K562 (cell line): ENCODE measurements around the gene USF2. TPM values are rescaled to one million over a fixed set of nuclear protein-coding genes. Genes with fewer than 3 reads are reported as not detected.

ENCODE experiments used
- ARID1B ChIP-seq: fragments of 450-650 bp; IDR thresholded peaks from 2 replicates; pipeline ENCODE4 v1.6.1; 2016; ENCODE audit warnings: antibody characterized with exemption, mild to moderate bottlenecking, inconsistent platforms
- CEBPG ChIP-seq, 3 experiments: fragments of 200-800 bp in 1 of 3; sonication (Bioruptor generic) in 1 of 3; sonication (generic) in 1 of 3; formaldehyde crosslinking in 1 of 3; IDR thresholded peaks in 2 of 3; conservative IDR thresholded peaks in 1 of 3; 2 replicates each; pipeline versions ENCODE4 v1.6.1 to v1.8.0; 2016 to 2022; ENCODE audit warnings: missing compliant biosample characterization in 2 of 3, missing genetic modification characterization in 2 of 3, mild to moderate bottlenecking in 1 of 3, missing genetic modification reagents in 1 of 3
- DMBX1 ChIP-seq: fragments of 250-450 bp; sonication (Bioruptor Pico); IDR thresholded peaks from 2 replicates; pipeline ENCODE4 v1.8.0; 2022; ENCODE audit warnings: inconsistent platforms, mild to moderate bottlenecking, moderate library complexity, borderline replicate concordance
- EGR1 ChIP-seq: fragments of 450-650 bp; conservative IDR thresholded peaks from 2 replicates; pipeline ENCODE4 v1.6.1; 2017; ENCODE audit warnings: mild to moderate bottlenecking
- GATAD2A ChIP-seq: fragments of 450-650 bp; IDR thresholded peaks from 2 replicates; pipeline ENCODE4 v1.6.1; 2017
- MTA3 ChIP-seq: fragments of 450-650 bp; formaldehyde crosslinking; IDR thresholded peaks from 2 replicates; pipeline ENCODE4 v1.6.1; 2017; ENCODE audit warnings: mild to moderate bottlenecking, borderline replicate concordance
- OTX1 ChIP-seq: fragments of 450-650 bp; formaldehyde crosslinking; IDR thresholded peaks from 2 replicates; pipeline ENCODE4 v1.4.0; 2022; ENCODE audit warnings: mild to moderate bottlenecking
- PHF21A ChIP-seq: fragments of 450-650 bp; IDR thresholded peaks from 2 replicates; pipeline ENCODE4 v1.6.1; 2017; ENCODE audit warnings: low read depth, borderline replicate concordance
- SPI1 ChIP-seq: IDR thresholded peaks from 2 replicates; pipeline ENCODE4 v1.6.1; 2011; ENCODE audit warnings: low read depth, low read length, control low read depth, borderline replicate concordance
- STAG1 ChIP-seq: sonication (generic); formaldehyde crosslinking; IDR thresholded peaks from 2 replicates; pipeline ENCODE4 v1.5.0; 2020; ENCODE audit warnings: missing genetic modification reagents, borderline replicate concordance
- SUPT5H ChIP-seq: fragments of 450-650 bp; IDR thresholded peaks from 2 replicates; pipeline ENCODE4 v1.6.1; 2016
- ZNF24 ChIP-seq: fragments of 450-650 bp; IDR thresholded peaks from 2 replicates; pipeline ENCODE4 v1.6.1; 2016
- ZNF311 ChIP-seq: fragments of 250-450 bp; sonication (Bioruptor Pico); IDR thresholded peaks from 2 replicates; pipeline ENCODE4 v1.4.0; 2020; ENCODE audit warnings: mild to moderate bottlenecking, moderate library complexity
- polyA plus RNA-seq, 8 experiments: library from polyadenylated mRNA; depleted of rRNA in 4 of 8; stranded (reverse) in 5 of 8; unstranded in 3 of 8; fragments of >200 nt; fragmentation: Nextera tagmentation in 2 of 8; fragmentation: Illumina TruSeq in 1 of 8; extraction: Ambion mirVana in 2 of 8; extraction: Trizol in 1 of 8; gene quantifications; 2 replicates each; pipeline versions ENCODE4 v1.2.1 to v1.2.3, GENCODE V29; 2011 to 2014; ENCODE audit warnings: inconsistent platforms in 1 of 8, missing spikeins in 1 of 8
- total RNA-seq, 7 experiments: library from RNA; depleted of rRNA in 6 of 7; stranded (reverse); fragments of >200 nt in 6 of 7; fragmentation: Illumina TruSeq in 2 of 7; extraction: Trizol in 2 of 7; gene quantifications; 2 replicates each; pipeline versions ENCODE4 v1.2.1 to v1.2.3, GENCODE V29; 2011 to 2021; ENCODE audit warnings: low replicate concordance in 1 of 7
- TF ChIP-seq, protein P1 (sequence below), 2 experiments: IDR thresholded peaks; 2 replicates each; pipeline ENCODE4 v1.6.1; 2011; ENCODE audit warnings: borderline replicate concordance in 1 of 2, control low read depth in 1 of 2, low read depth in 1 of 2, low read length in 1 of 2, mild to moderate bottlenecking in 1 of 2, mixed read lengths in 1 of 2, moderate library complexity in 1 of 2; ENCODE audit not compliant: insufficient read depth in 1 of 2, insufficient read length in 1 of 2, poor library complexity in 1 of 2, severe bottlenecking in 1 of 2; ENCODE audit errors: extremely low read depth in 1 of 2
- TF ChIP-seq, protein P2 (sequence below): sonication (generic); formaldehyde crosslinking; IDR thresholded peaks from 2 replicates; pipeline ENCODE4 v1.8.1; 2022; ENCODE audit warnings: missing genetic modification reagents
- TF ChIP-seq, protein P3 (sequence below): fragments of 150-350 bp; IDR thresholded peaks from 2 replicates; pipeline ENCODE4 v1.6.1; 2014; ENCODE audit warnings: low read depth, mild to moderate bottlenecking, low read length, borderline replicate concordance
- TF ChIP-seq, protein P4 (sequence below): fragments of 450-650 bp; IDR thresholded peaks from 2 replicates; pipeline ENCODE4 v1.6.1; 2018; ENCODE audit not compliant: partially characterized antibody

USF2 gene
- total and polyA plus RNA-seq, 9 of the 15 experiments (the other 6 are each of a cell fraction or from before 2014, with no cell fraction given): 0.27 to 93.7 (median 58.4) TPM

DNA sequence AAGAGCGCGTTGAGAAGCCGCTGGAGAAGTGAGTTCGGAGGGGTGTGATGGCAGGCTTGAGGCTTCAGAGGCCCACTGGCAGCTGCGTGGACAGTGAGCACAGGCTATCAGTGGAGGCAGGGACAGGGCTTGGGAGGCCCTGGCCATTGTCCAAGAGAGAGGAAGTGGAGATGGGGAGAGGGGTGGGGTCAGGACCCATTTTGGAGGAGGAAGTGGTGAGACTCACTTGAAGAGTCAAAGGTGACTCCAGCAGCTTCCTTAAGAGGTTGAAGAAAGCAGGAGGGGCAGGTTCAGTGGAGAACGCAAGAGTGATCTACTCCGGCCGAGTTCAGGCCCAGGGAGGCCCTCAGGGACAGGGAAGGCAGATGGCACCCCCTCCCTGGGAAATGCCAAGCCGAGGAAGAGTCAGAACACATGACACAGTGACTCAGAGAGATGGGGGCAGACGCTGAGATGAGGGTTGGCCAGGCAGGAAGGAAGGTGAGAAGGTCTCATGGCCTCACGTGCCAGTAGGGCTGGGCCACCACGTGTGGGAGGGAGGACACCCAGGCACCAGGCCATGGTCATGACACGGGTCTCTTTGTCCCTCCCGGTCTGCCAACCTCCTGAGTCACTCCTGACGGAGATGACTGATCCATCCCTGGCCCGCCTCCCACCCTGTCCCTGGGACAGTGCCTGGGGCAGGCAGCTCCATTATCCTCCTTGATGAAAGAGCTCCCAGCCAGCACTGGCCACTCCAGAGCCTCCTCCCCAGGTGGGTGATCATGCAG lies 50.1 kb downstream of the USF2 start (continued):
- TF ChIP-seq, protein P1, sequence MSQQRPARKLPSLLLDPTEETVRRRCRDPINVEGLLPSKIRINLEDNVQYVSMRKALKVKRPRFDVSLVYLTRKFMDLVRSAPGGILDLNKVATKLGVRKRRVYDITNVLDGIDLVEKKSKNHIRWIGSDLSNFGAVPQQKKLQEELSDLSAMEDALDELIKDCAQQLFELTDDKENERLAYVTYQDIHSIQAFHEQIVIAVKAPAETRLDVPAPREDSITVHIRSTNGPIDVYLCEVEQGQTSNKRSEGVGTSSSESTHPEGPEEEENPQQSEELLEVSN (IDR thresholded peaks at IDR 0.05; ENCODE audit: borderline replicate concordance in 1 of 2, extremely low read depth in 1 of 2, insufficient read depth in 1 of 2, insufficient read length in 1 of 2, low read depth in 1 of 2, low read length in 1 of 2, poor library complexity in 1 of 2, severe bottlenecking in 1 of 2): peak; percentile 70 to 74
- TF ChIP-seq MTA3 (no peak), ZNF311 (CRISPR knock-in tag) (0 out of 2 replicates have a peak, but pooled peaks have one; percentile 41), ZNF24 (no peak), DMBX1 (CRISPR knock-in tag) (peak; percentile 74; the same call in 1 of the 2 replicates), OTX1 (CRISPR knock-in tag) (0 out of 2 replicates have a peak, but pooled peaks have one; percentile 6), EGR1 (peak; percentile 41), SUPT5H (no peak; the same call in 1 of the 2 replicates), ARID1B (peak; percentile 33; the same call in 1 of the 2 replicates), GATAD2A (peak; percentile 43; the same call in 1 of the 2 replicates), STAG1 (CRISPR knock-in tag) (peak; percentile 14; the same call in 1 of the 2 replicates), SPI1 (peak; percentile 96), CEBPG (CRISPR knock-in tag; IDR thresholded peaks at IDR 0.05) (0 out of 2 replicates have a peak, but pooled peaks have one; percentile 12), CEBPG (tag; conservative IDR thresholded peaks at IDR 0.05 in 1 of 2, IDR thresholded peaks at IDR 0.05 in 1 of 2) (no peak), PHF21A (no peak)
- TF ChIP-seq, protein P2, sequence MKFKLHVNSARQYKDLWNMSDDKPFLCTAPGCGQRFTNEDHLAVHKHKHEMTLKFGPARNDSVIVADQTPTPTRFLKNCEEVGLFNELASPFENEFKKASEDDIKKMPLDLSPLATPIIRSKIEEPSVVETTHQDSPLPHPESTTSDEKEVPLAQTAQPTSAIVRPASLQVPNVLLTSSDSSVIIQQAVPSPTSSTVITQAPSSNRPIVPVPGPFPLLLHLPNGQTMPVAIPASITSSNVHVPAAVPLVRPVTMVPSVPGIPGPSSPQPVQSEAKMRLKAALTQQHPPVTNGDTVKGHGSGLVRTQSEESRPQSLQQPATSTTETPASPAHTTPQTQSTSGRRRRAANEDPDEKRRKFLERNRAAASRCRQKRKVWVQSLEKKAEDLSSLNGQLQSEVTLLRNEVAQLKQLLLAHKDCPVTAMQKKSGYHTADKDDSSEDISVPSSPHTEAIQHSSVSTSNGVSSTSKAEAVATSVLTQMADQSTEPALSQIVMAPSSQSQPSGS: no peak
- TF ChIP-seq, protein P3, sequence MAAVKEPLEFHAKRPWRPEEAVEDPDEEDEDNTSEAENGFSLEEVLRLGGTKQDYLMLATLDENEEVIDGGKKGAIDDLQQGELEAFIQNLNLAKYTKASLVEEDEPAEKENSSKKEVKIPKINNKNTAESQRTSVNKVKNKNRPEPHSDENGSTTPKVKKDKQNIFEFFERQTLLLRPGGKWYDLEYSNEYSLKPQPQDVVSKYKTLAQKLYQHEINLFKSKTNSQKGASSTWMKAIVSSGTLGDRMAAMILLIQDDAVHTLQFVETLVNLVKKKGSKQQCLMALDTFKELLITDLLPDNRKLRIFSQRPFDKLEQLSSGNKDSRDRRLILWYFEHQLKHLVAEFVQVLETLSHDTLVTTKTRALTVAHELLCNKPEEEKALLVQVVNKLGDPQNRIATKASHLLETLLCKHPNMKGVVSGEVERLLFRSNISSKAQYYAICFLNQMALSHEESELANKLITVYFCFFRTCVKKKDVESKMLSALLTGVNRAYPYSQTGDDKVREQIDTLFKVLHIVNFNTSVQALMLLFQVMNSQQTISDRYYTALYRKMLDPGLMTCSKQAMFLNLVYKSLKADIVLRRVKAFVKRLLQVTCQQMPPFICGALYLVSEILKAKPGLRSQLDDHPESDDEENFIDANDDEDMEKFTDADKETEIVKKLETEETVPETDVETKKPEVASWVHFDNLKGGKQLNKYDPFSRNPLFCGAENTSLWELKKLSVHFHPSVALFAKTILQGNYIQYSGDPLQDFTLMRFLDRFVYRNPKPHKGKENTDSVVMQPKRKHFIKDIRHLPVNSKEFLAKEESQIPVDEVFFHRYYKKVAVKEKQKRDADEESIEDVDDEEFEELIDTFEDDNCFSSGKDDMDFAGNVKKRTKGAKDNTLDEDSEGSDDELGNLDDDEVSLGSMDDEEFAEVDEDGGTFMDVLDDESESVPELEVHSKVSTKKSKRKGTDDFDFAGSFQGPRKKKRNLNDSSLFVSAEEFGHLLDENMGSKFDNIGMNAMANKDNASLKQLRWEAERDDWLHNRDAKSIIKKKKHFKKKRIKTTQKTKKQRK: no peak
- TF ChIP-seq, protein P4, sequence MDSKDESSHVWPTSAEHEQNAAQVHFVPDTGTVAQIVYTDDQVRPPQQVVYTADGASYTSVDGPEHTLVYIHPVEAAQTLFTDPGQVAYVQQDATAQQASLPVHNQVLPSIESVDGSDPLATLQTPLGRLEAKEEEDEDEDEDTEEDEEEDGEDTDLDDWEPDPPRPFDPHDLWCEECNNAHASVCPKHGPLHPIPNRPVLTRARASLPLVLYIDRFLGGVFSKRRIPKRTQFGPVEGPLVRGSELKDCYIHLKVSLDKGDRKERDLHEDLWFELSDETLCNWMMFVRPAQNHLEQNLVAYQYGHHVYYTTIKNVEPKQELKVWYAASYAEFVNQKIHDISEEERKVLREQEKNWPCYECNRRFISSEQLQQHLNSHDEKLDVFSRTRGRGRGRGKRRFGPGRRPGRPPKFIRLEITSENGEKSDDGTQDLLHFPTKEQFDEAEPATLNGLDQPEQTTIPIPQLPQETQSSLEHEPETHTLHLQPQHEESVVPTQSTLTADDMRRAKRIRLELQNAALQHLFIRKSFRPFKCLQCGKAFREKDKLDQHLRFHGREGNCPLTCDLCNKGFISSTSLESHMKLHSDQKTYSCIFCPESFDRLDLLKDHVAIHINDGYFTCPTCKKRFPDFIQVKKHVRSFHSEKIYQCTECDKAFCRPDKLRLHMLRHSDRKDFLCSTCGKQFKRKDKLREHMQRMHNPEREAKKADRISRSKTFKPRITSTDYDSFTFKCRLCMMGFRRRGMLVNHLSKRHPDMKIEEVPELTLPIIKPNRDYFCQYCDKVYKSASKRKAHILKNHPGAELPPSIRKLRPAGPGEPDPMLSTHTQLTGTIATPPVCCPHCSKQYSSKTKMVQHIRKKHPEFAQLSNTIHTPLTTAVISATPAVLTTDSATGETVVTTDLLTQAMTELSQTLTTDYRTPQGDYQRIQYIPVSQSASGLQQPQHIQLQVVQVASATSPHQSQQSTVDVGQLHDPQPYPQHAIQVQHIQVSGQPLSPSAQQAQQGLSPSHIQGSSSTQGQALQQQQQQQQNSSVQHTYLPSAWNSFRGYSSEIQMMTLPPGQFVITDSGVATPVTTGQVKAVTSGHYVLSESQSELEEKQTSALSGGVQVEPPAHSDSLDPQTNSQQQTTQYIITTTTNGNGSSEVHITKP: peak; percentile 29
